Measurements from ENCODE around the gene WDR1.

The WDR1 gene

GRCh38 chr4:10119773-10120172 lies 3.2 kb upstream of the WDR1 start:
- H3K36me3 ChIP-seq (ENCODE audit: control insufficient read depth, insufficient read depth, low read length): peaks cover 4% of the 10 kb centered on the region
- H3K27ac ChIP-seq (ENCODE audit: low read depth, low read length, severe bottlenecking): no peak overlapping the region
- H3K4me1 ChIP-seq (ENCODE audit: control insufficient read depth, insufficient read depth, low read length, poor library complexity, severe bottlenecking): peaks cover 9% of the 10 kb centered on the region
- H3K4me3 ChIP-seq (ENCODE audit: extremely low read depth, insufficient read depth, low read length, poor library complexity, severe bottlenecking): no peak overlapping the region
- WGBS, 2 experiments (ENCODE audit: insufficient coverage in 2 of 2): 93 to 96% methylated on average over 7 of the region's 7 CpGs
- H3K9me3 ChIP-seq (ENCODE audit: control insufficient read depth, low read length): no peaks in the 10 kb centered on the region

GRCh38 chr4:10119278-10119677 lies 2.7 kb upstream of the WDR1 start:
- Histone ChIP-seq H3K27ac (ENCODE audit: low read depth, low read length, severe bottlenecking) (no peak overlapping the region), H3K4me1 (ENCODE audit: control insufficient read depth, insufficient read depth, low read length, poor library complexity, severe bottlenecking) (peaks cover 14% of the 10 kb centered on the region), H3K9me3 (ENCODE audit: control insufficient read depth, low read length) (no peaks in the 10 kb centered on the region), H3K4me3 (ENCODE audit: extremely low read depth, insufficient read depth, low read length, poor library complexity, severe bottlenecking) (no peak overlapping the region), H3K36me3 (ENCODE audit: control insufficient read depth, insufficient read depth, low read length) (peaks cover 9% of the 10 kb centered on the region)
- WGBS, 2 experiments (ENCODE audit: insufficient coverage in 2 of 2): 87 to 90% methylated on average over 7 to 8 of the region's 8 CpGs

- H3K27ac ChIP-seq (ENCODE audit: low read depth, low read length, severe bottlenecking): peak overlapping the region; percentile 92
- no peaks in the 10 kb centered on the region for H3K9me3 ChIP-seq (ENCODE audit: control insufficient read depth, low read length)
- H3K4me1 ChIP-seq (ENCODE audit: control insufficient read depth, insufficient read depth, low read length, poor library complexity, severe bottlenecking): peaks cover 19% of the 10 kb centered on the region
- WGBS, 2 experiments (ENCODE audit: insufficient coverage in 2 of 2): 68 to 84% methylated on average over 16 to 21 of the region's 21 CpGs
- H3K36me3 ChIP-seq (ENCODE audit: control insufficient read depth, insufficient read depth, low read length): peaks cover 19% of the 10 kb centered on the region
- peak overlapping the region; percentile 68 for H3K4me3 ChIP-seq (ENCODE audit: extremely low read depth, insufficient read depth, low read length, poor library complexity, severe bottlenecking)
These were observed 1.7 kb upstream of the WDR1 start for GRCh38 chr4:10118048-10119004.

- peaks cover 27% of the 10 kb centered on the region for H3K36me3 ChIP-seq (ENCODE audit: control insufficient read depth, insufficient read depth, low read length)
These were observed 904 bp upstream of the WDR1 start for GRCh38 chr4:10117359-10118047.

GRCh38 chr4:10115797-10116568 lies 616 bp downstream of the WDR1 start:
- Histone ChIP-seq H3K27ac (ENCODE audit: low read depth, low read length, severe bottlenecking) (peak overlapping the region; percentile 79), H3K4me1 (ENCODE audit: control insufficient read depth, insufficient read depth, low read length, poor library complexity, severe bottlenecking) (peaks cover 36% of the 10 kb centered on the region), H3K9me3 (ENCODE audit: control insufficient read depth, low read length) (no peaks in the 10 kb centered on the region), H3K4me3 (ENCODE audit: extremely low read depth, insufficient read depth, low read length, poor library complexity, severe bottlenecking) (peak overlapping the region; percentile 68), H3K36me3 (ENCODE audit: control insufficient read depth, insufficient read depth, low read length) (peaks cover 42% of the 10 kb centered on the region)
- 3 to 5% methylated on average over 45 to 67 of the region's 70 CpGs for WGBS, 2 experiments (ENCODE audit: insufficient coverage in 2 of 2)

More at GRCh38 chr4:10117359-10118047, 904 bp upstream of the WDR1 start:
- Histone ChIP-seq H3K4me1 (ENCODE audit: control insufficient read depth, insufficient read depth, low read length, poor library complexity, severe bottlenecking) (peaks cover 26% of the 10 kb centered on the region), H3K9me3 (ENCODE audit: control insufficient read depth, low read length) (no peaks in the 10 kb centered on the region), H3K27ac (ENCODE audit: low read depth, low read length, severe bottlenecking) (peak overlapping the region; percentile 92), H3K4me3 (ENCODE audit: extremely low read depth, insufficient read depth, low read length, poor library complexity, severe bottlenecking) (peak overlapping the region; percentile 68)
- 13 to 18% methylated on average over 13 to 14 of the region's 17 CpGs for WGBS, 2 experiments (ENCODE audit: insufficient coverage in 2 of 2)

GRCh38 chr4:10115271-10115796 lies 1.3 kb downstream of the WDR1 start:
- 54 to 57% methylated on average over 14 to 15 of the region's 15 CpGs for WGBS, 2 experiments (ENCODE audit: insufficient coverage in 2 of 2)
- Histone ChIP-seq H3K4me3 (ENCODE audit: extremely low read depth, insufficient read depth, low read length, poor library complexity, severe bottlenecking) (peak overlapping the region; percentile 68), H3K4me1 (ENCODE audit: control insufficient read depth, insufficient read depth, low read length, poor library complexity, severe bottlenecking) (peaks cover 40% of the 10 kb centered on the region), H3K36me3 (ENCODE audit: control insufficient read depth, insufficient read depth, low read length) (peaks cover 49% of the 10 kb centered on the region), H3K27ac (ENCODE audit: low read depth, low read length, severe bottlenecking) (peak overlapping the region; percentile 79), H3K9me3 (ENCODE audit: control insufficient read depth, low read length) (no peaks in the 10 kb centered on the region)

- WGBS, 2 experiments (ENCODE audit: insufficient coverage in 2 of 2): 79 to 91% methylated on average over 6 to 7 of the region's 7 CpGs
- Histone ChIP-seq H3K36me3 (ENCODE audit: control insufficient read depth, insufficient read depth, low read length) (peaks cover 56% of the 10 kb centered on the region), H3K9me3 (ENCODE audit: control insufficient read depth, low read length) (no peaks in the 10 kb centered on the region), H3K27ac (ENCODE audit: low read depth, low read length, severe bottlenecking) (no peak overlapping the region), H3K4me3 (ENCODE audit: extremely low read depth, insufficient read depth, low read length, poor library complexity, severe bottlenecking) (peak overlapping the region; percentile 68), H3K4me1 (ENCODE audit: control insufficient read depth, insufficient read depth, low read length, poor library complexity, severe bottlenecking) (peaks cover 47% of the 10 kb centered on the region)
These were observed 2.0 kb downstream of the WDR1 start for GRCh38 chr4:10114607-10115006.

GRCh38 chr4:10114147-10114546 lies 2.5 kb downstream of the WDR1 start:
- 88 to 93% methylated on average over 3 to 4 of the region's 4 CpGs for WGBS, 2 experiments (ENCODE audit: insufficient coverage in 2 of 2)
- Histone ChIP-seq H3K9me3 (ENCODE audit: control insufficient read depth, low read length) (no peaks in the 10 kb centered on the region), H3K36me3 (ENCODE audit: control insufficient read depth, insufficient read depth, low read length) (peaks cover 61% of the 10 kb centered on the region), H3K27ac (ENCODE audit: low read depth, low read length, severe bottlenecking) (no peak overlapping the region), H3K4me3 (ENCODE audit: extremely low read depth, insufficient read depth, low read length, poor library complexity, severe bottlenecking) (no peak overlapping the region), H3K4me1 (ENCODE audit: control insufficient read depth, insufficient read depth, low read length, poor library complexity, severe bottlenecking) (peaks cover 52% of the 10 kb centered on the region)

- Histone ChIP-seq H3K27ac (ENCODE audit: low read depth, low read length, severe bottlenecking) (no peak overlapping the region), H3K9me3 (ENCODE audit: control insufficient read depth, low read length) (no peaks in the 10 kb centered on the region), H3K4me3 (ENCODE audit: extremely low read depth, insufficient read depth, low read length, poor library complexity, severe bottlenecking) (no peak overlapping the region), H3K4me1 (ENCODE audit: control insufficient read depth, insufficient read depth, low read length, poor library complexity, severe bottlenecking) (peaks cover 58% of the 10 kb centered on the region), H3K36me3 (ENCODE audit: control insufficient read depth, insufficient read depth, low read length) (peaks cover 67% of the 10 kb centered on the region)
- 87 to 94% methylated on average over 11 to 12 of the region's 12 CpGs for WGBS, 2 experiments (ENCODE audit: insufficient coverage in 2 of 2)
These were observed 3.1 kb downstream of the WDR1 start for GRCh38 chr4:10113362-10114047.

Measured in mesodermal cell (in vitro differentiated cells).